Left ventricle myocardium inferior (tissue), 1 donor: ENCODE data around the gene CFH. TPM values are rescaled to one million over a fixed set of nuclear protein-coding genes. Genes with fewer than 3 reads are reported as not detected.

Source experiments
- DNase-seq: peaks from one replicate; pipeline ENCODE4 v3.0.0-alpha.2; 2020
- H3K27ac ChIP-seq: fragments of 200-600 bp; replicated peaks from 2 replicates; pipeline ENCODE4 v1.8.0; 2021
- H3K27me3 ChIP-seq: fragments of 200-600 bp; 2 replicates; pipeline ENCODE4 v1.8.0; 2021; ENCODE audit warnings: low read depth
- H3K36me3 ChIP-seq: fragments of 200-600 bp; 2 replicates; pipeline ENCODE4 v1.8.0; 2021
- H3K4me1 ChIP-seq: fragments of 200-600 bp; 2 replicates; pipeline ENCODE4 v1.8.0; 2021
- H3K4me3 ChIP-seq: fragments of 200-600 bp; 2 replicates; pipeline ENCODE4 v1.8.0; 2021; ENCODE audit warnings: mild to moderate bottlenecking, moderate library complexity
- H3K9me3 ChIP-seq: fragments of 200-600 bp; replicated peaks from 2 replicates; pipeline ENCODE4 v1.8.0; 2021
- intact Hi-C: fragments of 100-400 bp; cut with micrococcal nuclease; formaldehyde crosslinking; loops from one replicate; pipeline ENCODE4 v1.11.0; 2022
- total RNA-seq: library from RNA; stranded (reverse); fragmentation: NEBNext Ultra II Directional; extraction: Animal tissue kit (Norgen Biotek cat#: 25700); gene quantifications from one replicate; pipeline ENCODE4 v1.2.1, GENCODE V29; 2021
- TF ChIP-seq, protein P1 (sequence below): fragments of 200-600 bp; IDR thresholded peaks from 2 replicates; pipeline ENCODE4 v1.8.0; 2021; ENCODE audit warnings: antibody characterized with exemption, mild to moderate bottlenecking, borderline replicate concordance
- donor health status: DM: no; HTN: yes; CAD: no; lungs with severe emphysema.

Gene CFH
- total RNA-seq, 1 donor from 2014 or later: 36.4 TPM

GRCh38 chr1:196640976-196641375 lies 10.9 kb upstream of the CFH start:
- no peaks in the 10 kb centered on the region for H3K9me3 ChIP-seq
- intact Hi-C loops: no loop called here
- H3K27ac ChIP-seq: no peak overlapping the region

GRCh38 chr1:196649990-196650389 lies 1.9 kb upstream of the CFH start:
- intact Hi-C loops: no loop called here
- no peak for DNase-seq
- Histone ChIP-seq H3K4me1 (no peaks in the 10 kb centered on the region), H3K27ac (no peak overlapping the region), H3K36me3 (no peaks in the 10 kb centered on the region), H3K9me3 (no peaks in the 10 kb centered on the region), H3K4me3 (no peak overlapping the region), H3K27me3 (no peaks in the 10 kb centered on the region)
- TF ChIP-seq, protein P1, sequence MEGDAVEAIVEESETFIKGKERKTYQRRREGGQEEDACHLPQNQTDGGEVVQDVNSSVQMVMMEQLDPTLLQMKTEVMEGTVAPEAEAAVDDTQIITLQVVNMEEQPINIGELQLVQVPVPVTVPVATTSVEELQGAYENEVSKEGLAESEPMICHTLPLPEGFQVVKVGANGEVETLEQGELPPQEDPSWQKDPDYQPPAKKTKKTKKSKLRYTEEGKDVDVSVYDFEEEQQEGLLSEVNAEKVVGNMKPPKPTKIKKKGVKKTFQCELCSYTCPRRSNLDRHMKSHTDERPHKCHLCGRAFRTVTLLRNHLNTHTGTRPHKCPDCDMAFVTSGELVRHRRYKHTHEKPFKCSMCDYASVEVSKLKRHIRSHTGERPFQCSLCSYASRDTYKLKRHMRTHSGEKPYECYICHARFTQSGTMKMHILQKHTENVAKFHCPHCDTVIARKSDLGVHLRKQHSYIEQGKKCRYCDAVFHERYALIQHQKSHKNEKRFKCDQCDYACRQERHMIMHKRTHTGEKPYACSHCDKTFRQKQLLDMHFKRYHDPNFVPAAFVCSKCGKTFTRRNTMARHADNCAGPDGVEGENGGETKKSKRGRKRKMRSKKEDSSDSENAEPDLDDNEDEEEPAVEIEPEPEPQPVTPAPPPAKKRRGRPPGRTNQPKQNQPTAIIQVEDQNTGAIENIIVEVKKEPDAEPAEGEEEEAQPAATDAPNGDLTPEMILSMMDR: no peak

More at GRCh38 chr1:196640976-196641375, 10.9 kb upstream of the CFH start:
- Histone ChIP-seq H3K4me3 (no peak overlapping the region), H3K36me3 (no peaks in the 10 kb centered on the region), H3K27me3 (no peaks in the 10 kb centered on the region), H3K4me1 (no peaks in the 10 kb centered on the region)
- TF ChIP-seq, protein P1: no peak
- DNase-seq: no peak

DNA sequence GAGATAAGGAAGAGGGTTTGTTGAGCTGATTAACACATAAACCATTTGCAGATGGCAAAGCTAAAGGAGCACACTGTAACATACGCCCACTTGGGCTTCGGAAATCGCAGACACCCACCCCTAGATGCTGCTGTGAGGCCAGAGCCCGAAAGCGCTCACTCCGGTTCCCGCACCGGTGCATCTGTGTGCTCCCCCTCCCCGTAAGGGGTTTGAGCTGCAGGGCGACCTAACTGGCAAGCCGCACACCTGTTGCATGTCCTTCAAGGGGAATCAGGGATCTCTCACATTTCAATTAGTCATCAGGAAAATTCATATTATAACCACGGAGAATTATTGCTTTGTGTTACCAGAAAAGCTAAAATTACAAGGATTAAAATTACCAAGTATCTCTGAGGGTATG lies 1.4 kb upstream of the CFH start:
- intact Hi-C loops: no loop called here
- Histone ChIP-seq H3K9me3 (no peaks in the 10 kb centered on the region), H3K36me3 (no peaks in the 10 kb centered on the region), H3K4me1 (no peaks in the 10 kb centered on the region), H3K27me3 (no peaks in the 10 kb centered on the region), H3K4me3 (no peak overlapping the region), H3K27ac (no peak overlapping the region)
- no peak for DNase-seq
- TF ChIP-seq, protein P1: no peak

- Histone ChIP-seq H3K4me3 (no peak overlapping the region), H3K27ac (peak overlapping the region; percentile 53), H3K36me3 (no peaks in the 10 kb centered on the region), H3K9me3 (no peaks in the 10 kb centered on the region), H3K4me1 (no peaks in the 10 kb centered on the region), H3K27me3 (no peaks in the 10 kb centered on the region)
- TF ChIP-seq, protein P1: no peak
- intact Hi-C loops: no loop called here
- DNase-seq: no peak
Measured at GRCh38 chr1:196651079-196651478, 764 bp upstream of the CFH start.

DNA sequence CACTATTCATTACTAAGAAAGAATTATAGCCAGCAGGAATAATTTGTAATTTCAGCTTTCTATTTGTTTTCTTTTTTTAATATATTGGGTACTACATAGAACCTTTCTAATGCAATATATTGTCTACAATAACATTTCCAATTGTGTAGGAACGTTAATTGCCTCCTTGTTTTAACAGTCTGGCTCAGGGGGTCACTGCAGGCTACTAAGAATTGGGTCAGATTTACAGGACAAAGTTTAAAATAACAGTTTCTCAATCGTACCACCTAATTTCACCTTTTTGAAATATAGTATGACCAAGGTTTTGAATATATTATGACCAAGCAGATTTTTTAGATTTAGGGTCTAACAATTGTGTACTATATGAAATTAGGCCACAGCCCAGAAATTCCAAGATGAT lies 2.4 kb downstream of the CFH start:
- Histone ChIP-seq H3K36me3 (no peaks in the 10 kb centered on the region), H3K4me1 (no peaks in the 10 kb centered on the region), H3K27me3 (no peaks in the 10 kb centered on the region), H3K4me3 (peak overlapping the region; percentile 52), H3K9me3 (no peaks in the 10 kb centered on the region), H3K27ac (peak overlapping the region; percentile 9)
- no peak for DNase-seq
- intact Hi-C loops: no loop called here
- TF ChIP-seq, protein P1: no peak

DNA sequence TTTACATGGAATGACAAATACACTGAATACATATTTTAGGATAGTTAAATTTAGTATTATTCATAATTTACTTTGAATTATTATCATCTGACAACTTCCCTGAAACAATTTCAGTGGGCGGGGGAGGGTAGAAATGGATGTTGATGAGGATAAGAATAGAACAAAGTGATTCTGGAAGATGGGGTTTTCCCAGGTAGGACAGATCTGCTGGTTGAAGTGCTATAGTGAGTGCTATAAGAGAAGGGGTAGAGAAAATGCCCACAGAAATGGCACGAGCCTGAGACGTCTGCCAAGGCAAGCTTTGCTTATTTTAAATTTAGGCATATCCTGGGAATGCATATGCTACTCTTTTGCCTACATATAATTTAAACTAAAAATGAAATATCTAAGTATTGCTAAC lies 3.2 kb downstream of the CFH start:
- H3K4me3 ChIP-seq: no peak overlapping the region
- H3K27me3 ChIP-seq: no peaks in the 10 kb centered on the region
- no peaks in the 10 kb centered on the region for H3K36me3 ChIP-seq
- H3K9me3 ChIP-seq: no peaks in the 10 kb centered on the region
- intact Hi-C loops: no loop called here
- no peak for DNase-seq
- TF ChIP-seq, protein P1: no peak
- H3K4me1 ChIP-seq: no peaks in the 10 kb centered on the region
- no peak overlapping the region for H3K27ac ChIP-seq
